ENCODE results near the gene SMIM7. TPM values are rescaled to one million over a fixed set of nuclear protein-coding genes. Genes with fewer than 3 reads are reported as not detected.

The SMIM7 gene
- total and polyA plus RNA-seq, 2 of the 13 experiments (the other 11 are each of a cell fraction or from before 2014, with no cell fraction given): 55.7 to 74.9 TPM

DNA sequence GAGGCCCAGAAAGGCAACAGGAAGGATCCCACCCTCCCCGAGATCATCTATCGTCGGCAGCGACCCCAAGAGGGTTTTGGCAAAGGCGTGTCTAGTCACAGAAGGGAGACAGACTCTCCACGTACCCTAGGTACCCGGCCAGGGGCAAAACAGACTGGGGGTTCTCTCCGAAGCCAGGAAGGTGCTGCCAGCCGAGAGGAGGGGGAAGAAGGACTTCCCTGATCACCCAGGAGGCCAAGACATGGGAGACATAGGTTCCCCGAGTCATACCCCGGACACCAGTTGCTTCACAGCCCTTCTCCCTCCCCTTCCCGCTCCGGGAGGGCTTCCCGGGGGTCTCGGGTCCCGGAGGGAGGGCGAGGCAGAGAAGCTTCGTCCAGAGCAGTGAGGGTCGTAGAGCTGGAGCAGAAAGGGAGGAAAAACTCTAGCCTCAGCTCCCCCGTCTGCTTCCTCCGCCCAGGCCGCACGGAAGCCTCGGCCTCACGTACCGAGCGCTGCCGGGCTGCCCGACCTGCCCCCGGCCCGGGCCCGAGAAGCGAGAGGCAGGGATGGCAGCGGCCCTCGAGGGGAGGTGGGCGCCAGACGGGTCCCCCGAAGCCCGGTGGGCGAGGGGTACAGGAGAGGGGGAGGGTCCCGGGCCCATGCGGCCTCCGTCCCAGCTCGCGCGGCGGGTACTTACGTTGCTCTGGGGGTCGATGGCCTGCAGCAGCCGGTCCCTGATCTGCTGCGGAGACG is 32.6 kb downstream of the SMIM7 start (continued):
- TF ChIP-seq RXRA (CRISPR knock-in tag; IDR thresholded peaks at IDR 0.05) (peak; percentile 23; the same call in 1 of the 2 replicates), SIN3A (IDR thresholded peaks at IDR 0.05; ENCODE audit: borderline replicate concordance, low read depth, low read length) (0 out of 2 replicates have a peak, but pooled peaks have one; percentile 12), PCBP1 (IDR thresholded peaks at IDR 0.05; ENCODE audit: borderline replicate concordance, low read depth, low read length) (no peak), HDAC1 (CRISPR knock-in tag; IDR thresholded peaks at IDR 0.05) (peak; percentile 33), ZNF605 (CRISPR knock-in tag; IDR thresholded peaks at IDR 0.05) (0 out of 2 replicates have a peak, but pooled peaks have one; percentile 35), AHR (CRISPR knock-in tag; IDR thresholded peaks at IDR 0.05) (peak; percentile 57; the same call in 1 of the 2 replicates), TAF1 (CRISPR knock-in tag; IDR thresholded peaks at IDR 0.05) (peak; percentile 33), ARHGAP35 (CRISPR knock-in tag; IDR thresholded peaks at IDR 0.05; ENCODE audit: borderline replicate concordance) (peak; percentile 45; the same call in 1 of the 2 replicates), ATF7-NPFF (CRISPR knock-in tag; IDR thresholded peaks at IDR 0.05; ENCODE audit: low read depth) (no peak), ZNF572 (CRISPR knock-in tag; IDR thresholded peaks at IDR 0.05) (0 out of 2 replicates have a peak, but pooled peaks have one; percentile 49), IRX3 (CRISPR knock-in tag; IDR thresholded peaks at IDR 0.05; ENCODE audit: borderline replicate concordance, low read depth) (no peak)
- TF ChIP-seq, protein P1, sequence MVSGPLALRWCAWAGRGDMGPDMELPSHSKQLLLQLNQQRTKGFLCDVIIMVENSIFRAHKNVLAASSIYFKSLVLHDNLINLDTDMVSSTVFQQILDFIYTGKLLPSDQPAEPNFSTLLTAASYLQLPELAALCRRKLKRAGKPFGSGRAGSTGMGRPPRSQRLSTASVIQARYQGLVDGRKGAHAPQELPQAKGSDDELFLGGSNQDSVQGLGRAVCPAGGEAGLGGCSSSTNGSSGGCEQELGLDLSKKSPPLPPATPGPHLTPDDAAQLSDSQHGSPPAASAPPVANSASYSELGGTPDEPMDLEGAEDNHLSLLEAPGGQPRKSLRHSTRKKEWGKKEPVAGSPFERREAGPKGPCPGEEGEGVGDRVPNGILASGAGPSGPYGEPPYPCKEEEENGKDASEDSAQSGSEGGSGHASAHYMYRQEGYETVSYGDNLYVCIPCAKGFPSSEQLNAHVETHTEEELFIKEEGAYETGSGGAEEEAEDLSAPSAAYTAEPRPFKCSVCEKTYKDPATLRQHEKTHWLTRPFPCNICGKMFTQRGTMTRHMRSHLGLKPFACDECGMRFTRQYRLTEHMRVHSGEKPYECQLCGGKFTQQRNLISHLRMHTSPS (CRISPR knock-in tag; IDR thresholded peaks at IDR 0.05; ENCODE audit: low read depth): no peak
- TF ChIP-seq, protein P2, sequence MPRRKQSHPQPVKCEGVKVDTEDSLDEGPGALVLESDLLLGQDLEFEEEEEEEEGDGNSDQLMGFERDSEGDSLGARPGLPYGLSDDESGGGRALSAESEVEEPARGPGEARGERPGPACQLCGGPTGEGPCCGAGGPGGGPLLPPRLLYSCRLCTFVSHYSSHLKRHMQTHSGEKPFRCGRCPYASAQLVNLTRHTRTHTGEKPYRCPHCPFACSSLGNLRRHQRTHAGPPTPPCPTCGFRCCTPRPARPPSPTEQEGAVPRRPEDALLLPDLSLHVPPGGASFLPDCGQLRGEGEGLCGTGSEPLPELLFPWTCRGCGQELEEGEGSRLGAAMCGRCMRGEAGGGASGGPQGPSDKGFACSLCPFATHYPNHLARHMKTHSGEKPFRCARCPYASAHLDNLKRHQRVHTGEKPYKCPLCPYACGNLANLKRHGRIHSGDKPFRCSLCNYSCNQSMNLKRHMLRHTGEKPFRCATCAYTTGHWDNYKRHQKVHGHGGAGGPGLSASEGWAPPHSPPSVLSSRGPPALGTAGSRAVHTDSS (CRISPR knock-in tag; conservative IDR thresholded peaks at IDR 0.05): no peak
- TF ChIP-seq, protein P3, sequence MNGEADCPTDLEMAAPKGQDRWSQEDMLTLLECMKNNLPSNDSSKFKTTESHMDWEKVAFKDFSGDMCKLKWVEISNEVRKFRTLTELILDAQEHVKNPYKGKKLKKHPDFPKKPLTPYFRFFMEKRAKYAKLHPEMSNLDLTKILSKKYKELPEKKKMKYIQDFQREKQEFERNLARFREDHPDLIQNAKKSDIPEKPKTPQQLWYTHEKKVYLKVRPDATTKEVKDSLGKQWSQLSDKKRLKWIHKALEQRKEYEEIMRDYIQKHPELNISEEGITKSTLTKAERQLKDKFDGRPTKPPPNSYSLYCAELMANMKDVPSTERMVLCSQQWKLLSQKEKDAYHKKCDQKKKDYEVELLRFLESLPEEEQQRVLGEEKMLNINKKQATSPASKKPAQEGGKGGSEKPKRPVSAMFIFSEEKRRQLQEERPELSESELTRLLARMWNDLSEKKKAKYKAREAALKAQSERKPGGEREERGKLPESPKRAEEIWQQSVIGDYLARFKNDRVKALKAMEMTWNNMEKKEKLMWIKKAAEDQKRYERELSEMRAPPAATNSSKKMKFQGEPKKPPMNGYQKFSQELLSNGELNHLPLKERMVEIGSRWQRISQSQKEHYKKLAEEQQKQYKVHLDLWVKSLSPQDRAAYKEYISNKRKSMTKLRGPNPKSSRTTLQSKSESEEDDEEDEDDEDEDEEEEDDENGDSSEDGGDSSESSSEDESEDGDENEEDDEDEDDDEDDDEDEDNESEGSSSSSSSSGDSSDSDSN (CRISPR knock-in tag; IDR thresholded peaks at IDR 0.05): peak; percentile 100
- TF ChIP-seq, protein P4, sequence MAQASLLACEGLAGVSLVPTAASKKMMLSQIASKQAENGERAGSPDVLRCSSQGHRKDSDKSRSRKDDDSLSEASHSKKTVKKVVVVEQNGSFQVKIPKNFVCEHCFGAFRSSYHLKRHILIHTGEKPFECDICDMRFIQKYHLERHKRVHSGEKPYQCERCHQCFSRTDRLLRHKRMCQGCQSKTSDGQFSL (CRISPR knock-in tag; IDR thresholded peaks at IDR 0.05): no peak
- TF ChIP-seq, protein P5, sequence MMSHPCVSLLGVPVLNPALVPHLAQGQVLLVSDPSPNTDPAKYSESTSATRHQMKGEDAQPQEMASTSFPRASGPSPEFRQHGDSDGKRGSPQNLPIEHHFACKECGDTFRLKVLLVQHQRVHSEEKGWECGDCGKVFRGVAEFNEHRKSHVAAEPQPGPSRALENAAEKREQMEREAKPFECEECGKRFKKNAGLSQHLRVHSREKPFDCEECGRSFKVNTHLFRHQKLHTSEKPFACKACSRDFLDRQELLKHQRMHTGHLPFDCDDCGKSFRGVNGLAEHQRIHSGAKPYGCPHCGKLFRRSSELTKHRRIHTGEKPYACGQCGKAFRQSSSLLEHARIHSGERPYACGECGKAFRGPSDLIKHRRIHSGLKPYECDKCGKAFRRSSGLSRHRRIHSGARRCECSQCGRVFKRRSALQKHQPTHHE (CRISPR knock-in tag; IDR thresholded peaks at IDR 0.05; ENCODE audit: borderline replicate concordance): 0 out of 2 replicates have a peak, but pooled peaks have one; percentile 52
- TF ChIP-seq, protein P6, sequence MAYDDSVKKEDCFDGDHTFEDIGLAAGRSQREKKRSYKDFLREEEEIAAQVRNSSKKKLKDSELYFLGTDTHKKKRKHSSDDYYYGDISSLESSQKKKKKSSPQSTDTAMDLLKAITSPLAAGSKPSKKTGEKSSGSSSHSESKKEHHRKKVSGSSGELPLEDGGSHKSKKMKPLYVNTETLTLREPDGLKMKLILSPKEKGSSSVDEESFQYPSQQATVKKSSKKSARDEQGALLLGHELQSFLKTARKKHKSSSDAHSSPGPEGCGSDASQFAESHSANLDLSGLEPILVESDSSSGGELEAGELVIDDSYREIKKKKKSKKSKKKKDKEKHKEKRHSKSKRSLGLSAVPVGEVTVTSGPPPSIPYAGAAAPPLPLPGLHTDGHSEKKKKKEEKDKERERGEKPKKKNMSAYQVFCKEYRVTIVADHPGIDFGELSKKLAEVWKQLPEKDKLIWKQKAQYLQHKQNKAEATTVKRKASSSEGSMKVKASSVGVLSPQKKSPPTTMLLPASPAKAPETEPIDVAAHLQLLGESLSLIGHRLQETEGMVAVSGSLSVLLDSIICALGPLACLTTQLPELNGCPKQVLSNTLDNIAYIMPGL (CRISPR knock-in tag; IDR thresholded peaks at IDR 0.05; ENCODE audit: borderline replicate concordance in 1 of 2, low read depth in 1 of 2): peak; percentile 63 to 68; a peak in 3 of 4 replicates
